Astrocyte of the spinal cord (primary cell): Measurements from ENCODE around the gene CDC34.

Experiments
- DNase-seq: peaks from one replicate; pipeline ENCODE4 v3.0.0; 2011; ENCODE audit warnings: low read depth, low spot score
- H3K4me3 ChIP-seq: 2 replicates; pipeline ENCODE4 v1.5.1; 2011; ENCODE audit warnings: low read depth, mild to moderate bottlenecking, low read length, moderate library complexity
- in situ Hi-C: cut with HindIII; loops from 2 replicates; pipeline ENCODE4 v1.10.0; 2017; ENCODE audit warnings: low sequenced_read_pairs
- TF ChIP-seq, protein P1 (sequence below): IDR thresholded peaks from 2 replicates; pipeline ENCODE4 v1.5.1; 2012; ENCODE audit warnings: low read depth, mild to moderate bottlenecking, low read length, inconsistent platforms

CDC34 gene

DNA sequence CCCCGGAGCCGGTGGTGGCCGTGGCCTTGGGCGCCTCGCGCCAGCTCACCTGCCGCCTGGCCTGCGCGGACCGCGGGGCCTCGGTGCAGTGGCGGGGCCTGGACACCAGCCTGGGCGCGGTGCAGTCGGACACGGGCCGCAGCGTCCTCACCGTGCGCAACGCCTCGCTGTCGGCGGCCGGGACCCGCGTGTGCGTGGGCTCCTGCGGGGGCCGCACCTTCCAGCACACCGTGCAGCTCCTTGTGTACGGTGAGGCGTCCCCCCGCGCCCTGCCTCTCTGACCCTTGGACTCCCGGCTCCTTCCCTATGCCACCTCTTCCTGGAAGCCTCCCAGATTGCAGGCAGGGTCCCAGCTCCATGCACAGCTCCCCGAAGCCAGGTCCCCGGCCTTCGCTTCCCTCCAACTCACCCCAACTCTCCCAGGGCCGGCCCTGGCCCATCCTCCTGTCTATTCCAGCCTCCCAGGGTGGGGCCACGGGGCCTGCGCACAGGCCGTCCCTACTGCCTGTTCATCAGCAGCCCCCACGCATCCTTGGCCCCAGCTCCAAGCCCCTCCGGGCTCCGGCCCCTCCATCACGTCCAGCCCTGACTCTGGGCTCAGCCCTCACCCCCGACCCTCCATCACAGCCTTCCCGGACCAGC is 33.6 kb upstream of the CDC34 start:
- DNase-seq: no peak
- H3K4me3 ChIP-seq: no peak overlapping the region
- in situ Hi-C loops: no loop called here
- TF ChIP-seq, protein P1, sequence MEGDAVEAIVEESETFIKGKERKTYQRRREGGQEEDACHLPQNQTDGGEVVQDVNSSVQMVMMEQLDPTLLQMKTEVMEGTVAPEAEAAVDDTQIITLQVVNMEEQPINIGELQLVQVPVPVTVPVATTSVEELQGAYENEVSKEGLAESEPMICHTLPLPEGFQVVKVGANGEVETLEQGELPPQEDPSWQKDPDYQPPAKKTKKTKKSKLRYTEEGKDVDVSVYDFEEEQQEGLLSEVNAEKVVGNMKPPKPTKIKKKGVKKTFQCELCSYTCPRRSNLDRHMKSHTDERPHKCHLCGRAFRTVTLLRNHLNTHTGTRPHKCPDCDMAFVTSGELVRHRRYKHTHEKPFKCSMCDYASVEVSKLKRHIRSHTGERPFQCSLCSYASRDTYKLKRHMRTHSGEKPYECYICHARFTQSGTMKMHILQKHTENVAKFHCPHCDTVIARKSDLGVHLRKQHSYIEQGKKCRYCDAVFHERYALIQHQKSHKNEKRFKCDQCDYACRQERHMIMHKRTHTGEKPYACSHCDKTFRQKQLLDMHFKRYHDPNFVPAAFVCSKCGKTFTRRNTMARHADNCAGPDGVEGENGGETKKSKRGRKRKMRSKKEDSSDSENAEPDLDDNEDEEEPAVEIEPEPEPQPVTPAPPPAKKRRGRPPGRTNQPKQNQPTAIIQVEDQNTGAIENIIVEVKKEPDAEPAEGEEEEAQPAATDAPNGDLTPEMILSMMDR: no peak

DNA sequence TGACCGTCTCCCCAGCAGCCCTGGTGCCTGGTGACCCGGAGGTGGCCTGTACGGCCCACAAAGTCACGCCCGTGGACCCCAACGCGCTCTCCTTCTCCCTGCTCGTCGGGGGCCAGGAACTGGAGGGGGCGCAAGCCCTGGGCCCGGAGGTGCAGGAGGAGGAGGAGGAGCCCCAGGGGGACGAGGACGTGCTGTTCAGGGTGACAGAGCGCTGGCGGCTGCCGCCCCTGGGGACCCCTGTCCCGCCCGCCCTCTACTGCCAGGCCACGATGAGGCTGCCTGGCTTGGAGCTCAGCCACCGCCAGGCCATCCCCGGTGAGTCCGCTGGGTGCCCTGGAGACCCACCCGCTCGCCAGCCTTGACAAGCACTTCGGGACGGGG is 33.1 kb upstream of the CDC34 start:
- no peak for DNase-seq
- in situ Hi-C loops: no loop called here
- H3K4me3 ChIP-seq: no peak overlapping the region
- TF ChIP-seq, protein P1: no peak

DNA sequence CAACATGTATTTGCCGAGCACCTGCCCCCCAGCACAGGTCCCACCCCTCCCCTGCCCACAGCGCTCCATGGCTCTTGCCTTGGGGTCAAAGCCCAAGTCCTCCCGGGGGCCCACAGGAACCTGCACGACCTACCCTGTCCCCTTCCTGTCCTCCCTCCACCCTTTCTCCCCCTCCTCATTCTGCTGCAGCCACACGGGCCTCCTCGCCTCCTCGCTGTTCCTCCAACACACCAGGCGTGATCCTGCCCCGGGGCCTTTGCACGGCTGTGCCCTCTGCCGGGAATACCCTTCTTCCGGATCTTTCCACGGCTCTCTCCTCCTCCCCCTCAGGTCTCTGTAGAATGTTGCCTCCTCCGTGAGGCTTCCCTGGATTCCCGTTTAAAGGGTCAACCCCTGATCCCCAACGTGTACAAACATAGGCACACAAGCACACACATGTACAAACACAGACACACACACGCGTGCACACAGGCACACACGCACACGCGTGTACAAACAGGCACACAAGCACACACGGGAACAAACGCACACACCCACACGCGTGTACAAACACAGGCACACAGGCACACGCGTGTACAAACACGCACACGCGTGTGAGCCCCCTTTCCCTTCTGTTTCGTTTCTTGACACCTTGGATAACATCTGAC is 32.5 kb upstream of the CDC34 start:
- TF ChIP-seq, protein P1: no peak
- H3K4me3 ChIP-seq: no peak overlapping the region
- DNase-seq: no peak
- in situ Hi-C loops: no loop called here

DNA sequence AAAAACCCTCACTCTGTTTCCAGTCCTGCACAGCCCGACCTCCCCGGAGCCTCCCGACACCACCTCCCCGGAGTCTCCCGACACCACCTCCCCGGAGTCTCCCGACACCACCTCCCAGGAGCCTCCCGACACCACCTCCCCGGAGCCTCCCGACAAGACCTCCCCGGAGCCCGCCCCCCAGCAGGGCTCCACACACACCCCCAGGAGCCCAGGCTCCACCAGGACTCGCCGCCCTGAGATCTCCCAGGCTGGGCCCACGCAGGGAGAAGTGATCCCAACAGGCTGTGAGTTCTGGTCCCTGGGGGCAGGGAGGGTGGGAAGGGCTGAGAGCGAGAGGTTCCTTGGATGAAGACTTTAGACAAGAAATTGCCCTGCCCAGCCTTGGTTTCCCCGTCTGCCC is 29.9 kb upstream of the CDC34 start:
- in situ Hi-C loops: no loop called here
- DNase-seq: no peak
- TF ChIP-seq, protein P1: no peak
- no peak overlapping the region for H3K4me3 ChIP-seq

DNA sequence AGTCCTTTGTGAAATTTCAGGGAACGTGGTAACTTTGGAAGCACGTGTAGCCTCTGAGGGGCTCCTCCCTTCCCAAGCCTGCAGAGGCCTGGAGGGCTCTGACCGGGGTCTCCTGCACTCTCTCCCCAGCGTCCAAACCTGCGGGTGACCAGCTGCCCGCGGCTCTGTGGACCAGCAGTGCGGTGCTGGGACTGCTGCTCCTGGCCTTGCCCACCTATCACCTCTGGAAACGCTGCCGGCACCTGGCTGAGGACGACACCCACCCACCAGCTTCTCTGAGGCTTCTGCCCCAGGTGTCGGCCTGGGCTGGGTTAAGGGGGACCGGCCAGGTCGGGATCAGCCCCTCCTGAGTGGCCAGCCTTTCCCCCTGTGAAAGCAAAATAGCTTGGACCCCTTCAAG is 26.9 kb upstream of the CDC34 start:
- in situ Hi-C loops: no loop called here
- no peak for DNase-seq
- H3K4me3 ChIP-seq: no peak overlapping the region
- TF ChIP-seq, protein P1: no peak

DNA sequence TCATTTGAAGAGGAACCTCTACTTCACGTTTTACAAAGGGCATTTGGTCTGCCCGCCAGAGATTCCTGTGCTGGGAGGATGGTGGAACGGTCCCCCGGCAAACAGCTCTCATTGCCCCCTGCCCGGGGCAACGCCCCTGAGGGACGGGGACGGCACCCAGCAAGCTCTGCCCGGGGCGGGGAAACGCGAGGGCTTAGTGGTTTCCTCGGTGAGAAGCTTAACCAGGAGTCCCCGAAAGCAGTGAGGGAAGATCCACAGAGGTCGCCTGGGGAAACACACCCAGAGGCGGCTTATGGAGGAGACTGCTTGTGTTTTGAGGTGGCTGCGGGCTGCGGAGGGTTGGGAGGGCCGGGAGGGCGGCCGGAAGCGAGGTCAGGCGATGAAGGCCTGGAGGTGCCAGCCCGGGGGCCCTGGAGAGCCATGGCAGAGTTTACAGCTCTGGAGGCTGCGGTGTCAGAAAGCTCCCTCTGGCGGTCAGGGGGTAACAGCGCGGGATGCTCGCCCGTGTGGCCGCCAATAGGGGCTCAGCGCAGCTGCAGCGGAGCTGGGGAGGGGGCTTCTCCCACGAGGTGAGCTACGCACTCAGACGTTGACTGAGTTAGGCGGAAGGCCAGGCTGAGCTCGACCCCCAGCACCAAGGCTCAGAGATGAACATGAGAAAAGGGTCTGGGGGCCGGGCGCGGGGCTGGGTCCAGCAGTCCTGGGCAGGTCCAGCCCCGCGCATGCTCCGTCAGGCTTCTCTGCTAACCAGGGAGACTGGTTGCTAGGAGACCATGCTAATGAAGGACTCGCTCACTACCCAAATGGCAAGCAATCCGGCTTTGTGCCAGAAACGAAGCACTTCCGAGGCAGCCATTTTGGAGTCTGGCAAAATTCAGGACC is 24.9 kb upstream of the CDC34 start:
- in situ Hi-C loops: no loop called here
- TF ChIP-seq, protein P1: peak; percentile 99
- DNase-seq: peak; percentile 100
- H3K4me3 ChIP-seq: peak overlapping the region; percentile 77
